OCI-LY1 (cell line): ENCODE data around the gene P4HTM.

ENCODE experiments used
- H2AFZ ChIP-seq: fragments of 200-600 bp; sonication (generic), shearing (Covaris generic); 2 replicates; pipeline ENCODE4 v1.6.0; 2014; ENCODE audit warnings: antibody characterized with exemption, mild to moderate bottlenecking, low read length
- H3F3A ChIP-seq: fragments of 200-600 bp; sonication (generic), shearing (Covaris generic); 2 replicates; pipeline ENCODE4 v1.6.0; 2014; ENCODE audit warnings: mild to moderate bottlenecking, antibody characterized with exemption, low read length, moderate library complexity; ENCODE audit not compliant: insufficient read depth
- H3K27ac ChIP-seq: fragments of 200-600 bp; sonication (generic); 2 replicates; pipeline ENCODE4 v1.5.1; 2014; ENCODE audit warnings: low read length, mixed run types, mild to moderate bottlenecking, low read depth; ENCODE audit not compliant: poor library complexity, severe bottlenecking
- H3K27me3 ChIP-seq: fragments of 200-600 bp; sonication (generic); 2 replicates; pipeline ENCODE4 v1.6.0; 2014; ENCODE audit warnings: antibody characterized with exemption, mild to moderate bottlenecking, low read length, moderate library complexity; ENCODE audit not compliant: insufficient read depth
- H3K36me3 ChIP-seq: fragments of 200-600 bp; sonication (generic); 2 replicates; pipeline ENCODE4 v1.6.1; 2014; ENCODE audit warnings: mild to moderate bottlenecking, antibody characterized with exemption, low read length, moderate library complexity, mixed read lengths; ENCODE audit not compliant: insufficient read depth
- H3K4me1 ChIP-seq: fragments of 200-600 bp; sonication (generic); 2 replicates; pipeline ENCODE4 v1.5.1; 2014; ENCODE audit warnings: mild to moderate bottlenecking, low read length, moderate library complexity; ENCODE audit not compliant: insufficient read depth, severe bottlenecking
- H3K4me2 ChIP-seq: fragments of 200-600 bp; sonication (generic), shearing (Covaris generic); 2 replicates; pipeline ENCODE4 v1.6.1; 2014; ENCODE audit warnings: low read length
- H3K4me3 ChIP-seq: fragments of 200-600 bp; sonication (generic); 2 replicates; pipeline ENCODE4 v1.5.1; 2014; ENCODE audit warnings: low read length, low read depth, mild to moderate bottlenecking, mixed read lengths; ENCODE audit not compliant: poor library complexity, severe bottlenecking
- H3K79me2 ChIP-seq: fragments of 200-600 bp; shearing (Covaris generic); 2 replicates; pipeline ENCODE4 v1.6.1; 2016; ENCODE audit warnings: mixed run types, low read length, mixed read lengths; ENCODE audit not compliant: insufficient read depth
- H3K9ac ChIP-seq: fragments of 200-600 bp; sonication (generic), shearing (Covaris generic); 2 replicates; pipeline ENCODE4 v1.6.1; 2014; ENCODE audit warnings: mild to moderate bottlenecking, low read length, mixed read lengths
- H3K9me2 ChIP-seq: fragments of 200-600 bp; sonication (generic), shearing (Covaris generic); 2 replicates; pipeline ENCODE4 v1.6.1; 2014; ENCODE audit warnings: low read depth, mild to moderate bottlenecking, low read length, mixed read lengths
- H3K9me3 ChIP-seq: fragments of 200-600 bp; shearing (Covaris generic); 2 replicates; pipeline ENCODE4 v1.6.1; 2014; ENCODE audit warnings: low read length, mixed read lengths
- H4K20me1 ChIP-seq: fragments of 200-600 bp; sonication (generic), shearing (Covaris generic); 2 replicates; pipeline ENCODE4 v1.6.0; 2016; ENCODE audit warnings: mild to moderate bottlenecking, low read length; ENCODE audit not compliant: insufficient read depth
- CTCF ChIP-seq: fragments of 200-600 bp; sonication (generic), shearing (Covaris generic); IDR thresholded peaks from 2 replicates; pipeline ENCODE4 v1.5.1; 2017; ENCODE audit warnings: mild to moderate bottlenecking, antibody characterized with exemption, low read length, moderate library complexity, mixed read lengths
- EZH2 ChIP-seq: fragments of 200-600 bp; sonication (generic), shearing (Covaris generic); IDR thresholded peaks from 2 replicates; pipeline ENCODE4 v1.8.0; 2017; ENCODE audit warnings: borderline replicate concordance, mixed run types, mild to moderate bottlenecking, antibody characterized with exemption, low read length, moderate library complexity, mixed read lengths

Gene P4HTM

DNA sequence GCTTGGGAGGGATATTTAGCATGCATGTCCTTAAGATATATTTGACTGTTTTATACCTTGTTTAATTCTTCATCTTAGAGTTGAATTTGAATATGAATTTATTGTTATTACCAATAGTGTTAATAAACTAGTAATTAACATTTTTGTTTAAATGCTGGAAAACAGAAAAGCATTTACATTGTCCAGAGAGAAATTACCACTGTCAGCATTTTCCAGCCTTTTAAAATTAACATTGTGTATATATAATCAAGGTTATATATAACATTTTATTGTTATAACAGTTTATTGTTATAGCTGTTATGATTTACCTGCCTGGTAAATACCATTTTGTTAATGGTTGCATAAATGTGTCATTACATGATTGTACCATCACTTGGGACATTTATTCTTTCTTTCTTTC, 8.0 kb upstream of the P4HTM start:
- H3K79me2 ChIP-seq: no peaks in the 10 kb centered on the region

DNA sequence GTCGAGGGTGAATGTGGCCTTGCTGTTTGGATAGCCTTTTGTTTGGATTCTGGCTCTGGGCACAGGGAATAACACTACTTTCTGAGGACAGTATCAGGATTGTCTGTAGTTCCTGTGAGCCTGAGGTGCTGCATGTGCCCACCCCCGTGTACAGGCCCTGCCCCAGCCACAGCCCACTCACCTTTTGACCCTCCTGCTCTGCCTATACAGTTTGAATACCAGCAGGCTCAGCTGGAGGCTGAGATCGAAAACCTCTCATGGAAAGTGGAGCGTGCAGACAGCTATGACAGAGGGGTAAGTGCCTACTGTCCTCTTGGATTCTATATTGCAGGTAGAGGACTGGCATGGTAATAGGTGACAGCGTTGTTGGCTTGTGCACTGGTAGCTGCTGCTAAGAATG, 7.4 kb upstream of the P4HTM start:
- H3K4me1 ChIP-seq: no peaks in the 10 kb centered on the region
- H3K36me3 ChIP-seq: peaks cover 79% of the 10 kb centered on the region
- no peaks in the 10 kb centered on the region for H3K9me2 ChIP-seq
- no peaks in the 10 kb centered on the region for H3F3A ChIP-seq
- TF ChIP-seq CTCF: no peak
- no peak for TF ChIP-seq EZH2
- no peaks in the 10 kb centered on the region for H3K79me2 ChIP-seq
- no peak overlapping the region for H3K27ac ChIP-seq
- H3K9me3 ChIP-seq: no peaks in the 10 kb centered on the region
- H3K4me3 ChIP-seq: no peak overlapping the region
- H3K4me2 ChIP-seq: no peak overlapping the region
- no peak overlapping the region for H2AFZ ChIP-seq
- no peaks in the 10 kb centered on the region for H4K20me1 ChIP-seq
- no peaks in the 10 kb centered on the region for H3K27me3 ChIP-seq
- H3K9ac ChIP-seq: no peak overlapping the region

More for the DNA sequence above, 8.0 kb upstream of the P4HTM start:
- no peak overlapping the region for H3K27ac ChIP-seq
- H3K9me2 ChIP-seq: no peaks in the 10 kb centered on the region
- H3K4me3 ChIP-seq: no peak overlapping the region
- no peak overlapping the region for H3K9ac ChIP-seq
- no peaks in the 10 kb centered on the region for H3K4me1 ChIP-seq
- H3F3A ChIP-seq: no peaks in the 10 kb centered on the region
- H2AFZ ChIP-seq: no peak overlapping the region
- no peaks in the 10 kb centered on the region for H3K9me3 ChIP-seq
- H3K36me3 ChIP-seq: peaks cover 82% of the 10 kb centered on the region
- H3K27me3 ChIP-seq: no peaks in the 10 kb centered on the region
- H3K4me2 ChIP-seq: no peak overlapping the region
- no peaks in the 10 kb centered on the region for H4K20me1 ChIP-seq
- TF ChIP-seq CTCF: no peak
- no peak for TF ChIP-seq EZH2

DNA sequence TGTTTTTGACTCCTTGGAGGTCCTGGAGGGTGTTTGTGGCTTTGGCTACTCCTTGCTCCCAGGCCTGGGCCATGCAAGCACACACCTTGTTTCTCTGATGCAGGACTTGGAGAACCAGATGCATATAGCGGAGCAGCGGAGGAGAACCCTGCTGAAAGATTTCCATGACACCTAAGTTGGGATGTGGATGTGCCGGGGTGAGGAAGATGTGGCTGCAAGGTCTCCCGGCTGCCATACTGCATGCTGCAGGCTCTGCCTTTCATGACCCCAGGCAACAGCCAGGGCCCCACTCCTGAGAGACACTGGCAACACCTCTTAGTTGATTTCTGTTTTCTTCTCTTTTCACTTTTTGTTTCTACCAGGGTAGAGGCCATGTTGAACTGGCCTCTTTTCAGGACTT, 6.9 kb upstream of the P4HTM start:
- no peak overlapping the region for H3K9ac ChIP-seq
- H3F3A ChIP-seq: no peaks in the 10 kb centered on the region

More for the DNA sequence above, 6.9 kb upstream of the P4HTM start:
- H3K36me3 ChIP-seq: peaks cover 75% of the 10 kb centered on the region
- H3K9me3 ChIP-seq: no peaks in the 10 kb centered on the region
- H4K20me1 ChIP-seq: no peaks in the 10 kb centered on the region
- no peak overlapping the region for H3K4me3 ChIP-seq
- H2AFZ ChIP-seq: no peak overlapping the region
- no peaks in the 10 kb centered on the region for H3K27me3 ChIP-seq
- TF ChIP-seq CTCF (no peak), EZH2 (no peak)
- H3K9me2 ChIP-seq: no peaks in the 10 kb centered on the region
- H3K4me2 ChIP-seq: no peak overlapping the region
- no peaks in the 10 kb centered on the region for H3K4me1 ChIP-seq
- no peaks in the 10 kb centered on the region for H3K79me2 ChIP-seq
- H3K27ac ChIP-seq: no peak overlapping the region
